Measurements from ENCODE around the gene GAB2. TPM values are rescaled to one million over a fixed set of nuclear protein-coding genes. Genes with fewer than 3 reads are reported as not detected.

The GAB2 gene
- total and polyA plus RNA-seq, 2 of the 4 experiments (the other 2 are of a cell fraction), result 3.3 to 5.9 TPM

- Histone ChIP-seq H2AK5ac (ENCODE audit: low read depth, low read length) (no peak overlapping the region), H4K5ac (ENCODE audit: low read depth, low read length) (no peak overlapping the region), H2AK9ac (replicated peaks; ENCODE audit: low read depth, low read length, poor library complexity) (no peak overlapping the region), H2BK20ac (ENCODE audit: low read depth, low read length) (no peak overlapping the region), H3K79me1 (ENCODE audit: low read depth in 1 of 2, low read length in 2 of 2) (peaks cover 16 to 45% of the 10 kb centered on the region in 2 experiments), H3K56ac (ENCODE audit: extremely low read depth, insufficient read depth, low read length) (no peak overlapping the region), H3K4me2 (ENCODE audit: low read depth, low read length) (no peak overlapping the region), H2BK120ac (ENCODE audit: low read depth, low read length) (no peak overlapping the region), H3K4me1 (ENCODE audit: control insufficient read depth, insufficient read depth, low read length) (no peaks in the 10 kb centered on the region), H2BK5ac (ENCODE audit: low read depth, low read length, poor library complexity, severe bottlenecking) (no peak overlapping the region), H4K8ac (ENCODE audit: low read depth in 2 of 2, low read length in 2 of 2) (no peak overlapping the region), H3K18ac (ENCODE audit: low read depth, low read length) (no peak overlapping the region), H2AFZ (replicated peaks; ENCODE audit: low read length, poor library complexity) (no peak overlapping the region), H3K27me3 (ENCODE audit: control insufficient read depth, insufficient read depth, low read length) (no peaks in the 10 kb centered on the region), H3K23ac (ENCODE audit: low read depth, low read length) (no peak overlapping the region), H2BK15ac (ENCODE audit: low read depth, low read length) (no peak overlapping the region), H3K9ac (ENCODE audit: low read depth, low read length) (no peak overlapping the region), H3K9me1 (ENCODE audit: insufficient read depth, low read length) (no peaks in the 10 kb centered on the region; the same call in none of the 2 replicates), H4K91ac (ENCODE audit: insufficient read depth, low read depth, low read length) (no peak overlapping the region), H4K20me1 (ENCODE audit: insufficient read depth, low read length) (peaks cover 21% of the 10 kb centered on the region), H3K36me3 (ENCODE audit: control insufficient read depth, insufficient read depth, low read length) (peaks cover 52% of the 10 kb centered on the region), H3K14ac (replicated peaks; ENCODE audit: low read depth, low read length) (no peak overlapping the region), H3K4ac (ENCODE audit: low read depth, low read length) (no peak overlapping the region), H3K27ac (ENCODE audit: insufficient read depth, low read length) (no peak overlapping the region), H3K9me3 (ENCODE audit: control insufficient read depth, insufficient read depth, low read length) (no peaks in the 10 kb centered on the region), H3K4me3 (ENCODE audit: insufficient read depth, low read depth, low read length) (no peak overlapping the region)
- no peak for DNase-seq
- dilution Hi-C loops (cut with HindIII; ENCODE audit: low sequenced_read_pairs, unreplicated experiment), result no loop called here
- 77% methylated on average over 5 of the region's 9 CpGs; no CpG with 5 or more reads in 1 of the 2 experiments for WGBS, 2 experiments (ENCODE audit: extremely low coverage in 2 of 2, insufficient read length in 1 of 2)
- ATAC-seq (ENCODE audit: low read depth), result no peak
- in situ Hi-C loops (cut with MboI; ENCODE audit: low sequenced_read_pairs), result no loop called here
- CTCF ChIA-PET, result no interaction called here
- POLR2A ChIA-PET (ENCODE audit: unreplicated experiment), result no interaction called here
- intact Hi-C loops (cut with micrococcal nuclease), result no loop called here
- BruUV-seq (replicated peaks), result no TSS peak
- no peak for TF ChIP-seq CHD1 (IDR thresholded peaks at IDR 0.05; ENCODE audit: low read depth, low read length)
- no peak for TF ChIP-seq MXI1 (IDR thresholded peaks at IDR 0.05; ENCODE audit: borderline replicate concordance, low read depth, low read length)
- TF ChIP-seq NFE2L2 (IDR thresholded peaks at IDR 0.05; ENCODE audit: low read depth, low read length), result no peak
- no peak for TF ChIP-seq MAFK (IDR thresholded peaks at IDR 0.05; ENCODE audit: low read depth, low read length)
- TF ChIP-seq POLR2A (IDR thresholded peaks at IDR 0.05; ENCODE audit: low read depth, low read length), result no peak
- TF ChIP-seq ELK1 (IDR thresholded peaks at IDR 0.05; ENCODE audit: borderline replicate concordance, low read depth, low read length), result no peak
- no peak for TF ChIP-seq FOS (IDR thresholded peaks at IDR 0.05; ENCODE audit: low read depth, low read length)
- TF ChIP-seq RAD21 (IDR thresholded peaks at IDR 0.05; ENCODE audit: low read length), result no peak
- no peak for TF ChIP-seq RFX5 (IDR thresholded peaks at IDR 0.05; ENCODE audit: low read depth, low read length)
- no peak for TF ChIP-seq CEBPB (IDR thresholded peaks at IDR 0.05; ENCODE audit: low read depth, low read length)
- TF ChIP-seq CTCF (conservative IDR thresholded peaks at IDR 0.05; ENCODE audit: low read depth, low read length), result no peak
- TF ChIP-seq BHLHE40 (IDR thresholded peaks at IDR 0.05; ENCODE audit: low read depth, low read length), result no peak
- TF ChIP-seq USF2 (IDR thresholded peaks at IDR 0.05; ENCODE audit: low read depth, low read length), result no peak
- no peak for TF ChIP-seq RCOR1 (IDR thresholded peaks at IDR 0.05; ENCODE audit: insufficient replicate concordance, low read length)
- TF ChIP-seq MAZ (IDR thresholded peaks at IDR 0.05; ENCODE audit: borderline replicate concordance, low read depth, low read length), result no peak
- no peak for TF ChIP-seq SMC3 (IDR thresholded peaks at IDR 0.05; ENCODE audit: low read depth, low read length)
Observed at GRCh38 chr11:78201096-78201818, 216.4 kb downstream of the GAB2 start.

Measured in IMR-90 (cell line).